Breast epithelium (tissue), 4 donors: Measurements from ENCODE around the gene SLC26A9. TPM values are rescaled to one million over a fixed set of nuclear protein-coding genes. Genes with fewer than 3 reads are reported as not detected.
A peak's percentile ranks its signal among the peaks of the same experiment; 100 is the strongest.

Experiments used
- DNase-seq, 2 donors: peaks; one replicate each; pipeline ENCODE4 v3.0.0-alpha.2; 2019; ENCODE audit warnings: low spot score in 2 of 2
- H3K27ac ChIP-seq, 2 donors: fragments of 200-600 bp; sonication (generic) in 1 of 2; one replicate each; pipeline ENCODE4 v1.5.1; 2016 to 2019; ENCODE audit warnings: mild to moderate bottlenecking in 1 of 2
- H3K27me3 ChIP-seq, 2 donors: fragments of 200-600 bp; sonication (generic) in 1 of 2; one replicate each; pipeline versions ENCODE4 v1.5.1 to v1.6.0; 2017 to 2019; ENCODE audit warnings: control low read depth in 1 of 2, mild to moderate bottlenecking in 1 of 2
- H3K36me3 ChIP-seq: fragments of 200-600 bp; one replicate; pipeline ENCODE4 v1.5.1; 2019
- H3K4me1 ChIP-seq, 2 donors: fragments of 200-600 bp; sonication (generic); one replicate each; pipeline ENCODE4 v1.5.1; 2016 to 2019; ENCODE audit warnings: control low read depth in 1 of 2
- H3K4me3 ChIP-seq, 3 donors: fragments of 200-600 bp; sonication (generic); 1 replicate in 2 of 3; 2 replicates in 1 of 3; pipeline ENCODE4 v1.5.1; 2016 to 2019; ENCODE audit warnings: mild to moderate bottlenecking in 3 of 3, moderate library complexity in 2 of 3
- H3K9me3 ChIP-seq, 2 donors: fragments of 200-600 bp; sonication (generic) in 1 of 2; one replicate each; pipeline ENCODE4 v1.5.1; 2016 to 2019; ENCODE audit warnings: control low read depth in 1 of 2
- CTCF ChIP-seq, 3 donors: fragments of 450-650 bp; IDR thresholded peaks; one replicate each; pipeline ENCODE4 v1.5.1; 2016 to 2017; ENCODE audit warnings: antibody characterized with exemption in 3 of 3, mild to moderate bottlenecking in 3 of 3, moderate library complexity in 3 of 3
- POLR2A ChIP-seq: fragments of 450-650 bp; IDR thresholded peaks from one replicate; pipeline ENCODE4 v1.6.1; 2016; ENCODE audit warnings: antibody characterized with exemption, mild to moderate bottlenecking, moderate library complexity
- POLR2AphosphoS5 ChIP-seq, 3 donors: sonication (generic); formaldehyde crosslinking; IDR thresholded peaks; one replicate each; pipeline ENCODE4 v1.6.1; 2017; ENCODE audit warnings: antibody characterized with exemption in 3 of 3
- intact Hi-C: fragments of 100-400 bp; cut with DNase I; formaldehyde crosslinking; loops from one replicate; pipeline ENCODE4 v1.15.1; 2023; ENCODE audit warnings: low total_unique reads
- total RNA-seq, 3 donors: library from RNA; depleted of rRNA; stranded (reverse); fragments of >200 nt; gene quantifications; one replicate each; pipeline ENCODE4 v1.1.0, GENCODE V29; 2016

SLC26A9 gene
- total RNA-seq, 3 donors from 2014 or later = not detected

GRCh38 chr1:205930799-205931281, 12.4 kb downstream of the SLC26A9 start:
- no peak for TF ChIP-seq CTCF (IDR thresholded peaks at IDR 0.05)
- TF ChIP-seq POLR2AphosphoS5 (IDR thresholded peaks at IDR 0.05) = no peak
- TF ChIP-seq POLR2A = no peak
- Histone ChIP-seq H3K4me1 (peaks cover 4 to 6% of the 10 kb centered on the region in 2 donors), H3K9me3 (no peaks in the 10 kb centered on the region), H3K27ac (no peak overlapping the region), H3K27me3 (no peaks in the 10 kb centered on the region), H3K4me3 (no peak overlapping the region), H3K36me3 (no peaks in the 10 kb centered on the region)
- DNase-seq = no peak
- intact Hi-C loops = no loop called here

- Histone ChIP-seq H3K9me3 (no peaks in the 10 kb centered on the region), H3K36me3 (no peaks in the 10 kb centered on the region), H3K27me3 (no peaks in the 10 kb centered on the region), H3K4me3 (no peak overlapping the region), H3K27ac (no peak overlapping the region), H3K4me1 (peaks cover 4 to 6% of the 10 kb centered on the region in 2 donors)
- DNase-seq = no peak
- TF ChIP-seq CTCF (IDR thresholded peaks at IDR 0.05) = no peak
- TF ChIP-seq POLR2AphosphoS5 (IDR thresholded peaks at IDR 0.05) = no peak
- TF ChIP-seq POLR2A = no peak
- intact Hi-C loops = no loop called here
These were observed 13.1 kb downstream of the SLC26A9 start for GRCh38 chr1:205930195-205930577.

- Histone ChIP-seq H3K4me3 (no peak overlapping the region), H3K27ac (no peak overlapping the region), H3K9me3 (no peaks in the 10 kb centered on the region), H3K4me1 (peaks cover 4 to 6% of the 10 kb centered on the region in 2 donors), H3K36me3 (no peaks in the 10 kb centered on the region), H3K27me3 (no peaks in the 10 kb centered on the region)
- intact Hi-C loops = no loop called here
- DNase-seq = no peak
- TF ChIP-seq POLR2A (no peak), CTCF (IDR thresholded peaks at IDR 0.05) (no peak), POLR2AphosphoS5 (IDR thresholded peaks at IDR 0.05) (no peak)
These were observed 13.6 kb downstream of the SLC26A9 start for GRCh38 chr1:205929496-205930194.

- Histone ChIP-seq H3K27me3 (no peaks in the 10 kb centered on the region), H3K36me3 (no peaks in the 10 kb centered on the region), H3K4me3 (no peak overlapping the region), H3K9me3 (no peaks in the 10 kb centered on the region), H3K27ac (no peak overlapping the region), H3K4me1 (no peaks in the 10 kb centered on the region)
- no peak for TF ChIP-seq POLR2A
- intact Hi-C loops = no loop called here
- no peak for DNase-seq
These were observed 14.9 kb downstream of the SLC26A9 start for GRCh38 chr1:205928317-205928716.

- no peaks in the 10 kb centered on the region for H3K9me3 ChIP-seq
- intact Hi-C loops = no loop called here
- TF ChIP-seq CTCF (IDR thresholded peaks at IDR 0.05) (no peak), POLR2AphosphoS5 (IDR thresholded peaks at IDR 0.05) (no peak)
- H3K27ac ChIP-seq = no peak overlapping the region
- no peak overlapping the region for H3K4me3 ChIP-seq
- H3K4me1 ChIP-seq = no peaks in the 10 kb centered on the region
- DNase-seq = peak in 1 of 2 donors; percentile 33
- H3K36me3 ChIP-seq = no peaks in the 10 kb centered on the region
- no peaks in the 10 kb centered on the region for H3K27me3 ChIP-seq
These were observed 15.6 kb downstream of the SLC26A9 start for GRCh38 chr1:205927676-205928075.
